ENCODE data around the gene NDUFS4.

GRCh38 chr5:53674121-53674520 is 113.7 kb downstream of the NDUFS4 start:
- no peak for TF ChIP-seq CTCF (IDR thresholded peaks at IDR 0.05)
- no peak for TF ChIP-seq POLR2AphosphoS5 (IDR thresholded peaks at IDR 0.05)
- no peak for TF ChIP-seq POLR2A (IDR thresholded peaks at IDR 0.05; ENCODE audit: low read depth)

All from esophagus muscularis mucosa (tissue), 3 donors.